Stimulated activated CD4-positive, alpha-beta T cell treated with anti-CD3 and anti-CD28 coated beads, Interleukin-1b, Interleukin-23, amount 100 ng/mL, for 4 hours (primary cell): ENCODE measurements around the gene PLAU.
"Not testable (repeated sequence)": the region's sequence is repeated elsewhere in the genome, so short reads cannot be mapped to it uniquely, and the experiment has no call there.

Source experiments
- DNase-seq, 2 donors: peaks; one replicate each; pipeline ENCODE4 v3.0.0-alpha.2; 2020; ENCODE audit warnings: low read depth in 2 of 2

PLAU gene

GRCh38 chr10:73950155-73950948 lies 39.4 kb downstream of the PLAU start:
- DNase-seq = no peak

GRCh38 chr10:73953665-73954064 lies 42.7 kb downstream of the PLAU start:
- no peak for DNase-seq

- no peak for DNase-seq
Observed at GRCh38 chr10:73954737-73955136, 43.8 kb downstream of the PLAU start.

- no peak for DNase-seq
Observed at GRCh38 chr10:73955719-73956118, 44.8 kb downstream of the PLAU start.

GRCh38 chr10:73956476-73957359 lies 45.8 kb downstream of the PLAU start:
- DNase-seq = no peak

GRCh38 chr10:73959484-73960243 lies 48.7 kb downstream of the PLAU start:
- DNase-seq = no peak

GRCh38 chr10:73962386-73962785 lies 51.5 kb downstream of the PLAU start:
- DNase-seq = no peak

- not testable (repeated sequence) for DNase-seq
Observed at GRCh38 chr10:73963533-73963932, 52.6 kb downstream of the PLAU start.

GRCh38 chr10:73964743-73965142 lies 53.8 kb downstream of the PLAU start:
- no peak for DNase-seq

GRCh38 chr10:73965267-73965889 lies 54.4 kb downstream of the PLAU start:
- DNase-seq = not testable (repeated sequence)

GRCh38 chr10:73965890-73966768 lies 55.2 kb downstream of the PLAU start:
- DNase-seq = no peak

GRCh38 chr10:73967022-73967429 lies 56.1 kb downstream of the PLAU start:
- DNase-seq = no peak
